ENCODE data around the gene ATXN3L.

ATXN3L gene

DNA sequence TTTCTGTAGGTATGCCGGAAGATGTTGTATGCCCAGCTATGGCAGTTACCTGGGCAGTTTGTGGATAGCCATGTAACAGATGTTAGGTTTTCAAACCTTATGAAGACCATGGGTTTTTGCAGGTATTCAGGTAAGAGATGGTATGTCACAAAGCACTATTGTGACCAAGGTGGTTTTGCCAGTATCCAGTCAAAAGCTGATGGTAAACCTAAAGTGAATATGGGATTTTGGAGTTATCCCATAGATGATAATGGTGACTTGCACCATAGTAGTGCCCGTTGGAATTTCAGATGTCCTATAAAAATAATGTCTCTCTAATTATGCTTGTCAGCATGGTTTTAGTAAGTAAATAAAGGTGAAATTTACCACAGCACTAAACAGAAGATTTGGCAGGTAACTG lies at the start of gene ATXN3L:
ATXN3L (minus strand) TSS at position 101 of the 400 bp plus-strand sequence. CDS start 119 bp downstream, outside the sequence.
- DNase-seq = no peak

DNA sequence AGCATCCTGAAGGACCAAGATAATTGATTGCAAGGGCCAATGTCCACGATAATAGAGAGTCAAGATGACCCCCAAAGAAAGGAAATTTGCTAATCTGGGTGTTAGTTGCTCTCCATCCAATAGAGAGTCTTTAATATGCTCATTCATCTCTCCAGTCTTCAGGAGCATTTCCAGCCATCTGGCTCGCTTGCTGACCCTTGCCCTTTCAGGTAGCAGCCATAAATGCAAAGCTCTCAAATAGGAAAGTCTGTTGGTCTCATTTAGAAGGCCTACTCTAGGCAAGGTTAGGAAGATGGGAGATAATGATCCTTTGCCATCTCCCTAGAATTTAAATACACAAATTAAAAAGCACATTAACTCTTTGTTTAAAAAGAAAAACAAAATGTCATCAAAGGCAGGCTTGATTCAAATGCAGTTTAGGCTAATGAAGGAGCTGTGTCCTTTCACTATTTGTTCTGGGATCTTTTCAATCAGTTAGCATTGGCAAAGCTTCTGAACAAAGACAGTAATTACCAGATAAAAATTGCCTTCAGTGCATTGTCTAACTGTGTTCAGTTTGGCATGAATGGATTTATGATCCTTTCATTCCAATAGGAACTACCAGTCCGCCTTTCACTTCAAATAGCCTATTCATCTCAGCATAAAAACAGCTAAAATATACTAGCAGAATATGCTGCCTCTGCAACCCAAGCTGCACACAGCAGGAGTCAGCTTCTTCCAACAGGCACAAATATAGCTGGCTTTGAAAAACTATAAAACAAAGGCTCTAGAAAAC lies 49.6 kb upstream of the ATXN3L start:
- DNase-seq = no peak

DNA sequence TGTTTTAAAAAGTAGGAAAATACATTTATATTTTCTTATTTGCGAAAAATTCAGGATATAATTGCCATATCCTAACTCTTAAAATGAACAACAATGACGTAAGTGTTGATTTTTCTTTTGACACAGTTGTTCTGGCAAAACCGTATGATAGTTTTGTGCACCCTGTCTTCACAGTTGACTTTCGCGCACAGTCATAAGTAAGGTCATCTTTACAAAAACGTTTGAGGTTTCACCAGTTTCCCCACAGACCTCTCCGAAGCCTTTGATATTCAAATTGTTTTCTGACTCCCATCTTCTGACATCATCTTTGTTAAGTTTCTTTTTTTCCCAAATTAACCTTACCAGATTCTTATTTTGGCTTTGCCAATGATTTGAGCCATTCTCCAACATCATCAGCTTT lies 48.1 kb upstream of the ATXN3L start:
- no peak for DNase-seq

DNA sequence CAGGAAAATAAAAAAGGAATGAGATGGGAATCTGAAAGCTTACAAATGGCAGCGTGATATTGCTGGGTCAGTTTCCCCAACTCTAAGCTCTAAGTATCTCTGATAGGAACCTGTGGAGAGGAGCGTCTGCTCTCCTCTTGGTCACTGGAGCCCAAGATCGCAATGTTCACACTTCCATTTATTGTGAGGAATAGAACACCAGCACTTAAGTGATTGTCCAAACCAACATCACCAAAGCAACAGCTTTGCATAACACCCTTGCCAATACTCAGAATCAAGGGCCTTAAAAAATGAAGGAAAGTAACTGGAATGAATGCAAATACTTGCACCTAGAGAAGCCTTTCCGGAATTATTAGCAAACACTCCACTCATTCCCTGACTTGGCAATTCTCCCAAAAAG lies 46.8 kb upstream of the ATXN3L start:
- DNase-seq = no peak

DNA sequence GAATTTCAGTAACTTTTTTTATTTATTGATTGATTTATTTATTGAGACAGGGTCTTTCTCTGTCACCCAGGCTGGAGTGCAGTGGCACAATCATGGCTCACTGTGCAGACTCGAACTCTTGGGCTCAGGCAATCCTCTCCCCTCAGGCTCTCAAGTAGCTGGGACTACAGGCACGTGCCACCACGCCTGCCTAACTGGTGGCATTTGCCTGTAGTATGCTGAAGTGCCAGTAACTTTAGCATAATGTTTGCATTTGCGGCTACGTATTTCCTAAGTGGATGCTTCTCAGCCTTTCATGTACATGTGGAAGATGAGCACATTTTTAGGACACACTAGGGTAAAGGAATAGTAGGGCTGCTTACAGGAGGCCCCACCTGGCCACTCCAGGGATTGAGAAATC lies 45.3 kb upstream of the ATXN3L start:
- no peak for DNase-seq

DNA sequence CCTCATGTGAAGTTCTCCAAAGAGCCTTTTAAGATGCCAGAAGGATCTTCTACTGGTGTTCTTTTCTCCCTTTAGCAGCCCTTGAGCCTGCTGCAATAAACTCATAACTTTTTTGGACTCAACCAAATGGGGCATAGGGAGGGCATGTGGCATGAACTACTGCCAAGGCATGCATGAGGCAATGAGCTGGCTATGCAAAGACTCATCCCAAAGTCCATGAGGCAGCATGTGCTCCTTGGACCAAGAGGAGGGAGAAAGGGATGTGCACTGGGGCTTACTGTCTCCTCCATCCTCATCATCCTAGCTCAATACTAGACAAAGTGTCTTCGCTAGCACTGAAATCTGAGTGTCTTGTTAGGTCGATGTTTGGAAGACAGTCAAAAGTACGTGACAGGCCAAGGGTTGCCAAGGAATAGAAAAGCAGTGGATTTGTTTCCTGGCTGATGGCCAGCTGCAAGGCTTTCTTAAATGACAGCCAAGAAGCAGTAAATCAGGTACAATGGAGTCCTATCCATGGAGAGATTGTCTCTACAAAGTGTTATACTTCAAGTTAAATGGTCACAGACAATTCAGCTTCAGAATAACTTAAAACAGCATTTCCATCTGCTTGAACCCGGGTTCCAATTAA lies 44.5 kb upstream of the ATXN3L start:
- DNase-seq = peak; percentile 0

DNA sequence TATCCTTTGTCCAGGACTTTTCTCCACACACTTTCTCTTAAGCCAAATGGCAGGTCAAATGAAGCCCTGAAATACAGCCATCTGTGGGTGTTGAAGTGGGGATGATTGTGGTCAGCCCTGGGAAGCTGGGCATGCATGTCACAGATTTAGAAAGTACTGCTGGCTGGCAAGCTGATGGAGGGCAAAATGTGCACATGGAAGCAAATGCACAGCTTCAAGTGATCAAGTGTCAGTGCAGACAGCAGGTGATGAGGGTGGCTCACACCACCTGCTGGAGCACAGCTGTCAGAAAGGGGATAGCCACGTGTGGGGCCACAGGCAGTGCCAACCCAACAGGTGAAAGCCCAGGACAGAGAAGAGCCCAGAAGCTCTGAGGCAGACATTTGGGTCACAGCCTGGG lies 40.3 kb upstream of the ATXN3L start:
- DNase-seq = no peak

DNA sequence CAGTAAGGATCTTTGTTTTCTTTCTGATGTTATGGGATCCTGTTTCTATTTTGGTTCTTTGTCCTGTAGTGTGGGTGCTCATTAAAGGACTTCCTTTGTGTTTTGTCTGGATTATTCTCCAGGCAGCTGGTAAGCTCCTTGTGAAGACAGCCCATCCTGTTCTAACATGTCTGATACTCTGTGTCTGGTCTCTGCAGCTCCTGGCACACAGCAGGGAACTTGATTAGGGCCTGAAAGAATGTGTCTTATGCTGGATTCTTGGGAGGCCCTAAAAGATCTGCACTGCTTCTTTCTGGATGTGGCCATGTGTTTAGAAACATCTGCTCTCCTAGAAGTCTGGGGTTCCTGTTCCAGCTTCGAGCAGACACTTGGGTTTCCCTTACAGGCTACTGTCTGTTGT lies 38.1 kb upstream of the ATXN3L start:
- no peak for DNase-seq

DNA sequence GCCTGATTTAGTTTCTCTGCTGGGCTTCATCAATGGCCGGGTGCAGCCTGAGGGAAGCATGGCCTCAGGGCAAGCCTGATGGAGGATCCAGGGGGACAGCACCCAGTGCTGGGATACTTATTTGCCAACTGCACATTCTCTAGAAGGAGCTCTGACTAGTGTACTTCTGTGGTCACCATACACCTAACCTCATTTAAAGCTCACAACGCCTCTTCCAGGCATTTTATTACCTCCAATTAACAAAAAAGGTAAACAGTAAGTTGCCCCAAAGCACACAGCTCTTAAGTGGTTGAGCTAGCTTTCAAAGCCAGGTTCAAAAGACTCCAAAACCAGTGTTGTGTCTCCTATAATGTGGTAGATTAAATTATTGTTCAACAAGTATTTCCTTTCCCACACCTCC lies 26.8 kb upstream of the ATXN3L start:
- no peak for DNase-seq

DNA sequence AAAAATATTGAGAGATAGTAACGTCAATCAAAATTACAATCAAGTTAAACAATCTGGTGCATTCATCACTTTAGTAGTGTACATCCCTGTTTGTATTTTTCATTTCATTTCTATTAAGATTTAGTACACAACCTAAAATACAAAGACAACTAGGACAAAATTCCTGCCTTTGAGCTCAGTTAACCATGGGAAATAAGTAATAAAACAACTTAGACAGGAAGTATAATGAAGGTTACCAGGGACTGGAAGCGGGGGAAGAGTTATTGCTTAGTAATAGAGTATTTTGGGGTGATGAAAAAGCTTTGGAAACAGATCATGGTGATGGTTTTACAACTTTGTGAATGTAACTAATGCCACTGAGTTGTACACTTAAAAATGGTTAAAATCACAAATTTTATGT lies 25.6 kb upstream of the ATXN3L start:
- DNase-seq = no peak

DNA sequence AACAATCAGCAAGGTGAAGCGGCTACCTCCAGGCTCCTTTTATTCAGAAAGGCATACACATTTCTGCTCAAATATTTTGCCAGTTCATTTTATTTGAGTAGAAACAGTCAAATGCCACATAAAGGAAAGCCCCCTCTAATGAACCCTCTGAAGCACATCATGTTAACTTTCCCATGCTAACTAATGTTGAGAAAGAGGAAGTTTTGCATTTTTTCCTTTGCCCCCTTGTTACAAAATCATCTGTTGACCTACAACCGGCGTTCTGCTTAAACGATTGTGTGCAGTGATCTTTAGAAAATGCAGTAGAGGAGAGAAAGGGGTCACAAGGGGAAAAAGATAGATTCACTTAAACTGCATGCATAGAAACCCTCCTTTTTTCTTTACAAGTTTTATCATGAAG lies 25.2 kb upstream of the ATXN3L start:
- no peak for DNase-seq

DNA sequence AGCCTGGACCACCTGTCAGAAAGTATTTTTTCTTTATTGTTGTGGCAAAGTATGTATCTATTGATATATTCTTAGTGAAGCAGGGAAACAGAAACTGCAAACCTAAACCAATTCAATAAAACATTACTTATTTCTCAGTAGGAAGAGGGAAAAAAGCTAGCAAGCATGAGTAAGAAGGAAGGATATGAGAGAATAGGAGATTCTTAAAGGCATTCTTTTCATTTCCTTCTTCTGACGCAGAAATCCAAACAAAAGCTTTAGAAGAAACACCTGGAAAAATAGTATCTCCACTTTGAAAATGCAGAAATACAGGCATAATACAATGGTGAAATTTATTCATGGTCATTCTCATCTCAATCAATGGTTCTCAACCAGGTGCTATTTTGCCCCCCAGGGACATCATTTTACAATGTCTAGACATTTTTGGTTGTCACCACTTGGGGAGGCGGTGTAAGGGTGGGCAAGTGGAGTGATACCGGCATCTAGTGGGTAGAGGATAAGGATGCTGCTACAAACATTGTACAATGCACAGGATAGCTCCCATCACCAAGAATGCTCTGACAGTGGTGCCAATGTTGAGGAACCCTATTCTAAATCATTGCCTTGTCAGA lies 21.7 kb upstream of the ATXN3L start:
- no peak for DNase-seq

DNA sequence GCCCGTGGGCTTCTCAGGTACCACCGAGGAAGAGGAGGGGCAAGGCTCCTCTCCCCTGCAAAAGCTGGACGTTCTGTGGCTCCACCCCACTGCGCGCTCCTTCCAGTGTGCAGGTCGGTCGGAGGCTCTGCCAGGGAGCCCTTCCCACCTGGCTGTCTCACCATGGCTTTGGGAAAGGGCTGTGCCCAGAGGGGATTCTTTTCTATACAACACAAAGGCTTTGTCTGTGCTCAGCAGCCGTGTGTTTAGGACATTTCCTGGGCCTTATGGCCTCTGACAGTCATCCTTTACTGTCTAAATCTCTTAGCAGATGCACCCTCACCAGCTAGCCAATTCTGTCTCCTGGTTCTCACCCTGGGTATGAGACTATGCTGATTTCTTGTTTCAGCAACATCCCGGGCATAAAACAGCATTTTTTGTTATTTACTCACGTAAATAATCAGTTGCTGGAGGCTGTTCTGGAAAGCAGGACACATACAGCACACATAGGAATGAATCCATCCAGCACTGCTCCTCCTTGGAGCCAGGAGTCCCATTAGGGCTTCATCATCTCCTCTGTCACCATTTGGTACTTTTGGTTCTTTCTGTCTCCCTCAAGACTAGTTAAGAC lies 20.4 kb upstream of the ATXN3L start:
- no peak for DNase-seq

DNA sequence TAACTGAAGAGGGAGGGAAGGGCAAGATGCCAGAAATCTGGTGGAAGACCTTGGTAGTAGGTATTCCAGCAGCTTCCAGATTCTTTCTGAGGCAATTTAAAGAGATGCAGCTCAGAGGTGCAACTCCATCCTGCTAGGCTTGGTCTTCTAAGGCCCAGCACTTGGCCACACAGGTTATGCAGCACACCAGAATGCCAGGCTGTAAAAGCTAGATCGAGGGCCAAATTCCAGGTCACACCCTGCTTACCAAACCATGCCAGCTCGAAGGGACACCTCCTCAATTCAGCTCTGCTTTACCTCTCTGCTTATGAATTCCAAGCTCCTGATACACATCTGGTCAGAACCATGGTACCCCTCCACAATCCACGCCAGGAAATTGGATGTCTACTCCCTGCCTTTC lies 19.8 kb upstream of the ATXN3L start:
- DNase-seq = no peak

DNA sequence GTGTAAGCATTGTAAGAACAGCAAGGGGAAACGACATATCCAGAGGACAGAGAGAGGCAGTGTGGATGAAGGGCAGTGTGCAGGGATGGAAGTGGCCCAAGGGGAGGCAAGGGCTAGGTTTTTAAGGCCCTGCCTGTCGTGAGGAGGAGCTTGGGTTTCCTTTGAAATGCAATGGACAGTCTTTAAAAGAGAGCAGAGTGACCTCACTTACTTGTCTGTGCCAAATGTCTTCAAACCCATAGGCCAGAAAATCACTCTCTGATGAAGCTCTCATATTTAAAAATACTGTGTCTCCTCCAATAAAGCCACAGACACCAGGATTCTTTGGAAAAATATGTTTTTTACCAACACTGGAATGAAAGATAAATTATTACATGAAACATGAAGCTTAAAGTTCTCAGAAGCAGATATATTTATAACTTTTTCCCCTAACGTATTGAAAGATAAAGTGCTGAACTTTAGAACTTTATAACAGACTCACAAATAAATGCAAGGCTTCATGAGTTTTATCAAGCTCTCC lies 19.2 kb upstream of the ATXN3L start:
- DNase-seq = no peak

DNA sequence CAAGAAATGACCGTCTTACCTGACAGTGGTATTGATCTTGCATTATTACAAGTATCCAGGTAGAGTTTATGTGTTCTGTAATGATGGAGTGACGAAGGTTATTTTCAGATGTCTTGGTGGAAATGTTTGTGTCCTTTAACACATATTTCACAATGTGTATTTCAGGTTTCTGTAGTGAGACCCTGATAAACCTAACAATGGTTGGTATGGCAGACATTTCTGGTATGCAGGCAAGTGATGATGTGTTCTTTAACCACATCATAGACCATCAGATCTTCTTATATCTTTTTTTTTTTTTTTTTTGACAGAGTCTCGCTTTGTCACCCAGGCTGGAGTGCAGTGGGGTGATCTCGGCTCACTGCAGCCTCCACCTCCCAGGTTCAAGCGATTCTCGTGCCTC lies 14.6 kb upstream of the ATXN3L start:
- no peak for DNase-seq

DNA sequence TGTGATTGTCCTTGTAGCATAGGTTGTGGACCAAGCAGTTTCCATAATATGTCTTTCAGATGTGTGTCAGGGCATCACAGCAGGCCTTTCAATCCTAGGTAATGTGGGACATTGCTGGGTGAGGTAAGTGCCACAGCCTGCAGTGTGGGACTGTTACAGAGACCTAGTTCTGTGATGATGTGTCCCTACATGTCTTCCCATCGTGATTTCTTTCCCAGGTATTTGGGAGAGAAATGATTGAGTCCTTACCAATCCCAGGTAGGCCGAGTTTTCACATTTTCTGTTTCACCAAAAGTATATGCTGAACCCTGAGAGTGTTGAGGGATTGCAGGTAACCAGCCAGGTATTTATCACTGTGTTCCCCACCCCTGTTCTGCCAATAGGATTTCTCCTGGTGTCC lies 10.6 kb upstream of the ATXN3L start:
- no peak for DNase-seq

DNA sequence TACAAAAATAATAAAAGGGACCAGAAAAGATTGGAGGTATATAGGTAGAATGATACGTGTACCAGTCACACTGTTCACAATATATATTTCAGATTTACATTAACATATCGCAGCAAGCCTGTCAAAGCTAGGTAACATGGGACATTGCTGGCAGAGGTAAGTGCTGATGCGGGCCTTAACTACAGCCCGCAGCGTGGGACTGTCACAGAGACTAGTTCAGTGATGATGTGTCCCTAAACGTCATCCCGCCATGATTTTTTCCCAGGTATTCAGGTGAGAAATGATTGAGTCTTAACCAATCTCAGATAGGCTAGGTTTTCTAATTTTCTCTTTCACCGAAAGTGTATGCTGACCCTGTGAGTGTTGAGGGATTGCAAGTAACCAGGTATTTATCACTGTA lies 7.8 kb upstream of the ATXN3L start:
- DNase-seq = no peak

DNA sequence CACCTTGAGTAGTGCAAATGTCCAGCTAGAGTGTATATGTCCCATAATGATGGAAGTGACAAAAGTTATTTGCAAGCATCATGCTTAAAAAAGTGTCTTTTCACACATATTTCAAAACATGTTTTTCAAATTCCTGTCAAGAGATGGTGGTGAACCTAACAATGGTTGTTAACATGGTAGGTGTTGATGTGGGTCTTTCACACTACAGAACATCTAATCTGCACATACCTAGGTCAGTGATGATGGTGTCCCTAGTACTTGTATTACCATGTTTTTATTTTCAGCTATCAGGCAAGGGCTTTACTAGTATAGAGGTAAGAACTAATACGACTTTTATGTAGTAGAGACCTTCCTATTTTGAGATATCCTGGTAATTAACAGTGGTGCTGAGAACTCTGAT lies 3.4 kb upstream of the ATXN3L start:
- DNase-seq = no peak

DNA sequence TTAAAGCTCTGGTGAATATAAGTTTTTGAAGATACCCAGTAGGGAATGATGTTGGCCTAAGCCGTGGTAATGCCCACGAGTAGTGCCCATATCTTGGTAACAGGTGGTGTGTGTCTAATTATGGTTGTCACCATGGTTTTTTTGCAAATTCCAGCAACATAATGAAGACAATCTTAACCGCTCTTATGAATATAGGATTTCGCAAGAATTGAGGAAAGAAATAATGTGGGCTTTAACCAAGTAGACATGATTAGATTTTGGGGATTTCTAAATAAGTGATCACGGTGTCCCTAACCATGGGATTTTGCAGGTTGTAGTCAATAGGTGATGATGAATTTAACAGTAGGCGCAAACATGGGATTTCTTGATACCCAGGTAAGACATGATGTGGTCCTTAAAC lies 2.5 kb downstream of the ATXN3L start:
- DNase-seq = no peak

DNA sequence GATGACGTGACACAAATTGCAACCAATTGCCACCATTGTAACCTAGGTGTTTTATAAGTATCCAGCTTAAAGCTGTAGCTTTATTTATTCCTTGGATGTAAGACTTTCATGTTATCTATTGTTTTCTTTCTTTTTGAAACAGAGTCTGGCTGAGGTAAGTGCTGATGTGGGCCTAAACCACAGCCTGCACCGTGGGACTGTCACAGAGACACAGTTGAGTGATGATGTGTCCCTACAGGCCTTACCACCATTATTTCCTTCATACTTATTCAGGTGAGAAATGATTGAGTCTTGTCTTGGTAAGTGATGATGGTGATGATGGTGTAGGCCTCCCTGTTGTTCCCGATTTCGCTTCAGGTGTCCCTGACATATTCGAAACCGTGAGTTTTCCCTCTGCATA lies 8.3 kb downstream of the ATXN3L start:
- no peak for DNase-seq

DNA sequence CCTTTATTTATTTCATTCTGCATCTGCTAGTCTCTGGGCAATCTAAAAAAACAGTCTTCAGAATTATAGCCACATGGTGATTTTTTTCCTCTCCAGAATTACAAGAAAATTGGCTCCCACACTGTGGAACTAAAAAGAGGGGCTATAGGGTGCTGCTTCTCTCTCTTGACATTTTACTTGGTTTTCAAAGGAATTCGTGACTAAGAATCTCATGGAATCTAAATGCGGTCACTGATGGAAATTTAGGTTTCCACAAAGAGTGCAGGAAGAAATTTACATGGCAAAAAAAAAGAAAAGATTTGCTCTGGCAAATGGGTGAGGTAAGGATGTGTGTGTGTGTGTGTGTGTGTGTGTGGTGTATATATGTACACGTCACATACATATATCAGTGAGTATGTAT lies 10.2 kb downstream of the ATXN3L start:
- DNase-seq = no peak

DNA sequence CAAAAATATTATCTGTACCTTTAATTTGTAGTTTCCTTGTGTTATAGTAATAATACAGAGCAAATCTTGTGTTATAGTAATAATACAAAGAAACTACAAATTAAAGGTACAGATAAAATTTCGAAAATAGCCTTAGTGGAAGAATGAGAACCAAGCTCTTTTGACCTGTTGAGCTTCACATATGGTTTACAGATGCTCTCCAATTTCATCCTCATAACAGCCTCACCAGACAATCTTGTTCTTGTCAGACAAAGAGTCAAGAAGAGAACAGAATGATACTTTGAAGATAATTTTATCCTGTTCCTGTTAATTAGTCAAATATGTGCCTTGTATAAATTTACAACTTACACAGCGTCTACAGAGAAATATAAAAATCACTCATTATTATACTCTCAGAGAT lies 12.8 kb downstream of the ATXN3L start:
- no peak for DNase-seq

DNA sequence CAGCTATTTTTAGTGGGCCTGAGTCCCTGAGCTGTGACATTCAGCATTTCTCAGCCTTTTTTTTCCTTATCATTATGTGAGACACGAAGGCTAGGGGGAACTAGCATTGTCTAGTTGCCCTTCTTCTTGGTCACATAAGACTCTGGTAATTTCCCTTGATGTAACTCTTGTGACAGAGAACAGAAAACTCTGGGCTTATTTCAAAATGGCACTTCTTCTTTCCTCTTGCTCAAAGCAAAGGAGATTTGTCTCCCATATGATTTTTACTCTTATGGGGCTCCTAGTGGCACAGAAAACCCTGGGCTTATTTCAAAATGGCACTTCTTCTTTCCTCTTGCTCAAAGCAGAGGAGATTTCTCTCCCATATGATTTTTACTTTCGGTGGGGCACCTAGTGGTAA lies 14.7 kb downstream of the ATXN3L start:
- no peak for DNase-seq
